ENCODE results near the gene CTNND2.
"Not testable (repeated sequence)": the region's sequence is repeated elsewhere in the genome, so short reads cannot be mapped to it uniquely, and the experiment has no call there.

CTNND2 gene

DNA sequence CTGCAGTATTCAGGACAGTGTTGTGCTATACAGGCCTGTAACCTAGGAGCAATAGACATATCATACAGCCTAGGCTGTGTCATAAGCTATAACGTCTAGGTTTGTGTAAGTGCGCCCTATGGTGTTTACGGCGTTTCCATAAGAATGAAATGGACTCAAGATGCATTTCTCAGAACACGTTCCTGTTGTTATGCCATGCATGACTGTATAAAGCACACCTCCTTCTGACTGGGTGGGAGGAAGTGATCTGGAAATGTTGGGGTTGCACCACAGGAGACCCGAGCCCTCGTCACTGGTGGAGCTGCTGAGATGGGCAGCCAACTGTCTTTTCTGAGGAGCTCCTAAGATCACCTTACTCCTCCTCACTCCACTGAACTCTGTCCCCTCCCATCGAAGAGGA is 751.9 kb downstream of the CTNND2 start:
- DNase-seq: no peak

DNA sequence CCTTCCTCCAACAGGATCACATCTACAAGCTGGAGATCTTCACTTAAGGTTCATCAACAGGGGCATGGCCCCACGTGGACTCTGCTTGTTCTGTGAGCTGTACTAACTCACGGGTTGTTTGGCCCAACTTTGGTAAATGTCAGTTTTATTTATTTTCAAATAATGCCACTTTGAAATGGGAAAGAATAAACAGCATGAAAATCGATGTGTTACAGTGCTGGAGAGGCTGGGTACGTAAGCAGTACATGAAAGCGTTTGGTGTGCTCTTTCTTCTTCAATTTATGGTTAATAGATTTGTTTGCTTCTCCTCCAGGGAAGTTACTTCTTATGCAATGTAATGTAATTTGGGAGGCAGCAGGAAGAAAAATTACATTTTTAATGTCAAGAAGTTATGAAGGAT is 753.3 kb downstream of the CTNND2 start:
- no peak for DNase-seq

DNA sequence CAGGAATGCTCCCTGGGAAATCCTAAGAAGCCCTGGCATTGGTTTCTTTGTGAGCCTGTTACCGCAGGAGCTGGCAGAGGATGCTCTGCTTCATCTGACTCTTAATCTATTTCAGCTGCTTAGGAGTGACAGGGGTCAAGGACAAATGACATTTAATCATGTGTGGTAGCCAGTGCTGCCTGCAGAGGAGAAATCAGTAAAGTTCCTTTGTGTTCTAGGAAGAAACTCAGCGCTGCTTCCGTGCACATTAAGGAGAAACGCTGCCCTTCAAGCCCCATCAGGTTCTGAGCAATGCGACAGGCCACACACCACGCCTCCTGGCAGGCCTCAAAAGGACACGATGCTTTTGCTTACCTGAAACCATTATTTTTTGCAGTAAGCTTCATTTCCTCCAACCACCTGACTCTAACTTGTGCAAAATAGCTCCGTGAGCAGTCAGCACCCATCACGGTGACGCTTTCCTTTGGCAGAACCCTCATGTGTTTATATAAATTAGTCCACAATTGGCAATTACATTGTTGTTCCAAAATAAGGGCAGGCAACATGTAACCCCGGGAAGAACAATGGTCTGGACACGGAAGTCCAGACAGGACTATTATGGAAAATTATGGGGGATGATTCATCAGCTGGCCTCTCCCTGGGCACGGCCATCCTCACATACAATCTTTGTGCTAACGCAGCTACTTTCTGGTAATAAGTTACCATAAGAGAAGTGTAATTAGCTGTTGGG is 755.3 kb downstream of the CTNND2 start:
- no peak for DNase-seq

DNA sequence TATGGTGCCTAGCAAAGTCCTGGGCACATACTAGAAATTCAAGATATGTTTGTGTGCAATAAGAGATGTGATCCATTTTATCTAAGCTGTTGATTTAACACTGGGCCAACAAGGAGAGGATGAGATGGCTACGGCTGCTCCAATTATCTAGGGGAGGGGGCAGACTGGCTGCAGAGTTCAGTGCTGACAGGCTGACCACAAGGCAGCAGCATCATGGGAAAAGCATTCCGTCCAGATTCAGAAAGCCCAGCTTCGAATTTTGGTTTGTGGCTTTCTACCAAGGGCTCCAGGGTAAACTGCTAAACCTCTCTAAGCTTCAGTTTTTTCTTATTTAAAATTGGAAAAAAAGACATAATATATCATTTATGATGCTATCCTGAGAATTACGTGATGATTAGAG is 758.1 kb downstream of the CTNND2 start:
- DNase-seq: no peak

DNA sequence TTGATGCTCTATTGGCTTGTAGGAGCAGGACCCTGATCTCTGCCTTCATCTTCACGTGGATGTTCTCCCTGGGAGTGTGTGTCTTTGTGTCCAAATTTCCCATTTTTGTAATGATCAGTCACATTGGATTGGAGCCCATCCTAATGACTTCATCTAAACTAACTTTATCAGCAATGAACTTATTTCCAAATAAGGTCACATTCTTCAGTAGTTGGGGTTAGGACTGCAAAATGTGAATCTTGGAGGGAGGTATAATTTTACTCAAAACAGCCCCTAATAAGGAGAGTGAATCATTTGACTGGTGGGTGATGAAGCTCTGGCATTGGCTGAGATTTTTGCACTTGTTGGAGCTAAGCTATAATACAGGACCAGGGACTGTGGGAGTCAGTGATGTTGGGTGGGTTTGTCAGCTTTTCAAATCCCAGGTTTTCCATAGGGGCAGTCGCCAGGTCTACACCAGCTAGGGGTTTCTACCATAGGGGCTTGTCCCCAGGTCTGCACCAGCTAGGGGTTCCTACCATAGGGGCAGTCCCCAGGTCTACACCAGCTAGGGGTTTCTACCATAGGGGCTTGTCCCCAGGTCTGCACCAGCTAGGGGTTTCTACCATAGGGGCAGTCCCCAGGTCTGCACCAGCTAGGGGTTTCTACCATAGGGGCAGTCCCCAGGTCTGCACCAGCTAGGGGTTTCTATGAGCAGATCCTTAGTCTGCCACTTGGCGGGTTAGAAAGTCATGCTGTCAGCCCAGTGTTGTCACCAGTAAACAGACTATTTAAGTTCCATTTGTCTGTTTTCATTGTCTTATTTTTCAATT is 760.6 kb downstream of the CTNND2 start:
- no peak for DNase-seq

DNA sequence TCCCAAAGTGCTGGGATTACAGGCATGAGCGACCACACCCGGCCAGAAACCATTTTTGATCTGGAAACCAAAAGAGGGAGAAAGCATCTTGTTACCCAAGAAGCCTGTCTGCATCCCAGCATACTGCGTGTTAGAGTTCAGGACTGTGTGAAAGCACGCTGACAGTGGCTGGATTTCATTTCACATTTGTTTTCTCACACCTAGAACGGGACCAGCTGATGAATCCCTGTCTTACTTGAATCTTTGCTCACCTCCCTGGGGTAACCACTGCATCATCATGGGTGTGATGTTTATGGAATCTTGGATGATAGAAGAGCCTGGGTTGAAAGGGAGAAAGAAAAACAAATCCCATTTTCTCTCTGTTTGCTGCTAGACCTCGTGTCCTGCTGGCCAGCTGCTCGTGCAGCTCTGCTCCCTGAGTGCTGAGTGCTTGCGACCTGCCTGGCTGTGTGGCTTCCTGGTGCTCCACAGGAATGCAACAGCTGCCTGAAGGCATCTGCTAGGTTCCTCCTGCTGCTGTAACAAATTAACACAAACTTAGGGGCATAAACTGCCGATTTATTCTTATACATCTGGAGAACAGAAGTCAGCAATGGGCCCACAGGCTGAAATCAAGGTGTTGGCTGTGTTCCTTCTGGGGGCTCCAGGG is 764.9 kb downstream of the CTNND2 start:
- no peak for DNase-seq

DNA sequence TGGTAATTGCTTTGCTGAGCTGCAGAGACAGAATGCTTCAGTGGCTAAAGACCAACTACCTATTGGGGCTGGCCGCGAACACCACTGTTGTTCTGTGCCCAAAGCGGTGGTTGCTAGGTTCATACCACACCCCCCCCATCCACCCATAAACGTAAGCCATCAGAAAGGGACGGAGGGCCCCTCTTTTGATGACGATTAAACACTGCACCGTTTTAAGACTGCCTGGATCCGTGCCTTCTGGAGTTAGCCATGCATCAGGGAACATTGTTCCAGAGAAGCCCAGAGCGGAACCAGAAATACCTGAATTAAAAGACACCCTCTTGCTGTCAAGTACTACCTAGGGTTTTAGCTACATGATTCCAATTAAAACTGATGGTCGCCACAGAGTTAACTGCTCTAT is 774.1 kb downstream of the CTNND2 start:
- DNase-seq: no peak

DNA sequence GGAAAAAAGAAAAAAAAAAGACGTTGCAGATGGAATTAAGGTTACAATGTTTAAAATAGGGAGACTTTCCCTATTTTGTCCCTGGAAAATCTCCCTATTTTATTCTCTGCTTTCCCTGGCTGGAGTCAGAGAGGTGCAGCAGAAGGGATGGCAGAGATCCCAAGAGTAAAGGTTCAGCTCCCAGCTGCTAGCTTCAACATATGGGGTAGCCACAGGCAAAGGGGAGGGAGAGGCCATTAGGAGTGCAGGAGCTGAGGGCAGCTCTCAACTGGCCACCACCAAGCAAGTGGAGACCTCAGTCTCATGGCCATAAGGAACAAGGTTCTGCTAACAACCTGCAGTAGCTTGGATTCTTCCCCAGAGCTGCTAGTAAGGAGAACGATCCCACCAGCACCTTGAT is 776.2 kb downstream of the CTNND2 start:
- DNase-seq: no peak

DNA sequence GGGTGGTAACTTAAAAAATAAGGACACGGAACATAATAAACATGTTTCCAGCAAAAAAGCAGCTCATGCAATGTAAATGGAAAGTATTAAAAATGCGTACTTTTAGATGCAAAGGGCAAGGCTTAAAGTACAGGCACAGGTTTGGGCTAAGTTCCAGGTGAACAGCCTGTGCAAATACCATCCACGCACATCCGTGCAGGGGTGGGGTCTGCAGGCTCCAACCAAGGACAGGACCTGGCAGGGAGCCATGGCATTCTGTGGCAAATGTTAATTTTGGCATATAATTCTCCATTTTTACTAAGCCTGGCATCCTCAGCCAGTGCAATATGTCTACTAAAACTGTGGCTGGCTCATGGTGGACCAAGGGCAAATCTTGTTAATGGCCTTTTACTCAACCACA is 777.4 kb downstream of the CTNND2 start:
- DNase-seq: no peak

DNA sequence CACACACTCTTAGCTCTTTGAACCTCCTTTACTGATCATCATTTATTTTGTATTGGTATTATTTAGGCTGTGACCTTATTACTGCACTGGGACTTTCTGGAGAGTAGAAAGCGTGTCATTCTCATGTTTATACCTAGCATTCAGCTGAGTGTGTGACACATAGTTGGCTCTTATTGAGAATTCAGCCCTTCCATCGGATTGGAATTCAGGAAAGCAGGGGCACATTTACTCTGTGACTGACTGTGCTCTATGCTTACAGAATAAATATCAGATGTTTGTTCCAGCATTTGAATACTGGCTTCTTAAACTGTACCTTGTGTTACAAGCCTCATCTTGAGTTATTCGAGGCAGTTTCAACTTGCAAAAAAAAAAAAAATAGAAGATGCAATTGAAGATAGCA is 782.4 kb downstream of the CTNND2 start:
- DNase-seq: no peak

DNA sequence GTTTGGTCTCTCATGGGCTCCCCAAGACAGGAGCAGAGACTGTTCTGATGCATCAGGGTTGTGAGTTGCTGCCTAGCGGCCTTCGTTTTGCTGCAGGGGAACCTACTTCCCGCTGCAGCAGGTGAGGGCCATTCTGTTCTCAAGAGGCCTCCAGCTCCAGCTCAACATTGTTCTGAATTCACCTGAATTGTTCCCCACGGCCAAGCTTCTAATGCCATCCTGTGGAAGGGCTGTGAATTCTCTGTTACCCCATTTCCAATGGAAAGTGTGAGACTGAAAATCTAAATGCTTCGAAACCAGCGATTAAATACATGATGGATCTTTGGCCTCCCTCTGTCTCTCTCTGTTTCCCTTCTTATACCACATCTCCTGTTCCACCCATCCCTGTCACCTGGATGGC is 794.1 kb downstream of the CTNND2 start:
- DNase-seq: no peak

DNA sequence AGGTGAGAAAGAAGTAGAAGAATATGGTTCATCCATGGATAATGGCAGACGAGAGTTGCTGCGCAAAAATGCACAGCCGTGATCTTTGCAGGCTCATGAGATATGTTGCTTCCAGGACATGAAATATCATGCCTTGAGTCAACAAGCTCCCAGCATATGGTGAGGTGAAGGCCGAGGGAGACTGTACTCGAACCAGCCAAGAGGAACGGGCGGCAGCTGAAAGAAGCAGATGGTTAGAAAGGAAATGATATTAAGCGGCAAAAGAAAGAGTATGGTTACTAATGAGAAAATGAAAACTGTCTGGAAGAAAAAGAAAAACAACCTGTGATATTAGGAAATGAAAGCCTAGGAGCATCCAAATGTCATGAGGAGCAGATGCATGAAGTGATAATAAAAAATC is 798.5 kb downstream of the CTNND2 start:
- DNase-seq: no peak

DNA sequence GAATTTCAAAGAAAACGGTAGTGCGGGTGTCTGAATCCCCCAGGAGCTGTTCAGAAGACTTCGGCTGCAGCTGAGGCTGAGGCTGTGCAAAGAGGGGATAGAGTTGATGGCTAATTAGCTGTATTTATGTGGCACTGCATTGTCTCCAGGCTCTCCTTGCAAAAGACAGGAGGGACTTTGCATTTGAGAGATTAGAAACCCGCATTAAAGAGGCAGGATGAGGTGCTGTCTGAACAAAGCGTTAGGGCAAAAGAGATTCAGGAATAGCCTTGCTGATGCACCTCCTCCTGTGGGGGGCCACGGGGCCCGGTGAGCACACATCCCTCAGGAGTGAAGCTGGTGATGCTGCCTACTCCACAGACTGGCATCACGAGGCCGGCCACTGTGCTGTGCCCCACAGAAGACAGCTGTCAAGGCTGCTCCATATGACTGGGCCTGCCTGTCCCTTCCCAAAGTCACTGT is 799.6 kb downstream of the CTNND2 start:
- no peak for DNase-seq

DNA sequence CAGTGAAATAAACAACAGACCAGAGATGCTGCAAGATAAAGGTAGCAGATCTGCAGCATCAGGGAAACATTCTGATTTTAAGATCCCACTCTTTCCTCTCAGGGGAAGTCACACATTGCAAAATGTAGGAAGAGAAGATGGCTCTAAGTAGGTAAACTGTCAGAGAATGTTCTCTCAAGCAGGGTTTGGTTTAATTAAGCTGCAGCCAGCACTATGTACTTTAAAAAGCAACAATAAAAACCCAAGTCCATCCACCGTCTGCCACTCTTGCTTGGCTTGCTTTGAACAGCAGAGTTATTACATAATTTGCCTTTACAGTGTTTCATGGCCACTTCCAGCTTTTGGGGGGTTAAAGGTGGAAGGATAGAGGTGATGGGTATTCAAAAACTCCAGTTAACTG is 800.0 kb downstream of the CTNND2 start:
- no peak for DNase-seq

DNA sequence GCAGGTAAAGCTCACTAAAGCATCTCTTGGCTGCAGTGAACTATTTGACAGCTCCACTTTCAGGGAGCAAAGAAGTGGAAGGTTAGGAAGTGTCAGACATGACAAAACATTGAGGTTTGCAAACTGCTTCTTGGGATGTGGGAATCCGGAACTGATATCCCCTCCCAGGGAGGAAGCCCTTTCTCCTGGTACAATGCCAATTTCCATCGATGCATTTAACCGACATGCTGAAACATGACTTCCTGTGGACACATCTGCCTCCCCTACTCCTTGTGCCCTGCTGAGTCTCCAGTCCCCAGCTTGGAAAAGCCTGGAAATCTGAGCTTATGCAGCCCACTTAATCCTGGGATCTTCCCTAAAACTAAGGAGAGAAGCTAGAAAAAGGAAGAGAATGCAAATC is 820.1 kb downstream of the CTNND2 start:
- no peak for DNase-seq

DNA sequence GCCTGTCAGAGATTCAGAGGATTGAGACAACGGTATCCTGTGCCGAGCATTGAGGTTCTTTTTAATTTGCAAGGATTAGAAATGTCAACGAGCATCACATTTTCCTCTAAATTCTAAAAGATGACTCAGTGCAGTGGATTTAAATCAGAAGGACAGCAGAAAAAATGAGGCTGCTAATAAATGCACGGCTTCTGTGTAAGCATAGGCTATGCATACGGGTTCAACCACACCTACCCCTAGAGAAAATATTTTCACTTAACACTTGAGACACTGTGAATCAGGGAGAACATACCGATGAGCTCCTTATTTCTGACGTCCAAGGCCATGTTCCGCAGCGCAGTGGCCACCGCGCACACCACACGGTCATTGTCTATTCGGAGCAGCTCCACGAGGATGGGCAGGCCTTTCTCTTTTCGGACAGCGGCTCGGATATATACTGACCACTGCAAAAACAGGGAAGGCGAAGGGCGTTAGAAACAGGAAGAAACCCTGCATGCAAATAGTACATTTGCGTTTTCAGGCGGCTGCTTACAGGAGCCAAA is 821.8 kb downstream of the CTNND2 start:
- no peak for DNase-seq

DNA sequence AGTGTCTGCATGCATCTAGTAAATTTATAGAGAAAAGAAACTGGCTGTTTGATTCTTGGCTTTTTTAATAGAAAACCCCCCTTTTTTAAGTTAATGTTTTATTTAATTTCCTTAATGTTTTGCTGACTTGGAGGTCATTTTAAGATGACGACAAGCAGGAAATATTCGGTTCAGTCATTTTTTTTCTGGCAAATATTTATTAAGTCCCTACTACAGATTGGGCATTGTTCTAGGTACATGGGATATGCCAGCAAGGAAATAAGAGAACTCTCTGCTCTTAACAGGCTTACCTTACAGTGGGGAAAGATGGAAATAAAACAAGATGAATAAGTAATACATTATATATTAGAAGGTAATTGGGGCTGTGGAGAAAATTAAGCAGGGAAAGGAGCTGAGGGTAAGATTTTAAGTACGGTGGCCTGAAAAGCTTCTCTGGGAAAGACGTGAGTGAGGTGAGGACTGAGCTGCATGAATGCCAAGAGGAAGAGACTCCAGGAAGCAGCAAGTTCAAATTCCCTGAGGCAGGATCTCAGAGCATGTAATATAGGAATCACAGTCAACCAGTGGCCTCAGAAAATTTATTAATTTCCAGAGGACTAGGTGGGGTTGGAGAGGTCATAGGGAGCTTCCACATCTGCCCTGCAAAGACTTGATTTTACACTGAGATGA is 827.2 kb downstream of the CTNND2 start:
- no peak for DNase-seq

DNA sequence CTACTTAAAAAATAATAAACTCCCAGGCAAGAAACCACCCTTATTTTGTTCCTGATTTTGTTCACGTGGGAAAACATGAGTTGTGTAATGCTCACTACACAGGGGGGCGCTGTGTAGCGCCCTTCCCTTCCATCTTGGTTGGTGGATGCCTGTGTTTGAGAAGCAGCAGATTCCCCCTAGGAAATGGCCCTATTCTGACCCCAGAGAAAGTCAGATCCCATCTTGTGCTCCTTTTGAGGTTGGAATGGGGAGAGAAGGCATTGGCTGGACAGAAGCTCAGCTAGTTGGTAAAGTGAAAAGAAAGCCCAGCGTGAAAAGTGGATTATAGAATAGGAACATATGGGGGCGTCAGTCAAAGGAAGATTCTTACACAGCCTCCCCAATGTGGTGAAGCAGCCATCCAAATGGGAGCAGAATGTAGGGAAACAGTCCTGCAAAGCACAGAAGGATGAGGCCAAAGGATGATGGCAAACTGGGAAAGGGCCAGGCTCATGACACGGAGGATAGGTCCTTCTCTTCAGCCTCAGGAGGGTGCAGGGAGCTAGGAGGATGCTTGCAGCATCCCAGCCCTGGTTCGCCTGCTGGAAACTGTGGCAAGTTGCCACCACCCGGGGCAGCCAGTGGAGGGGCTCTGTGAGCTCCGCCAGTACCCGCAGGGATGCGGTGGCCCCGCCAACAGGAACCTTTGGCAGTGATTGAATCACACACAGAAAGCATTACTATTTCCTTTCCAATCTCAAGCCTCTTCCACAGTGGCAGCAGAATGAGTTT is 829.0 kb downstream of the CTNND2 start:
- DNase-seq: no peak

DNA sequence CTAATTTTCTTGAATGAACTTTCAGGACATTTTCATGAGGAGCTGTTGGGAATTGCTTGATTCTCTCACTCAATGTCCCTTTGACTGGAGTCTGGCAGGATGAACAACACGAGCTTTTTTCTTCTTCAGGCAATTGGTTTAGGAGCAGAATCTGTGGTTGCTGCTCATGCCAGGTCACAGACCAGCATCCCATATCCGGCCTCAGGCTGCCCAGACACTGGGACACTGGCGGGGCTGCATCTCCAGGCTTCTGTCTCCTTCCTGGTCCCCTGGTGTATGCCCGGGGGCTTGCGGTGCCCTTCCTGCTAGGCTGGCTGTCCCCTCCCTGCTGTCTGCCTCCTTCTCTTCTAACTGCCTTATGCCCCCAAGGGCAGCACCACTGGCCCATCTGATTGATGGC is 831.7 kb downstream of the CTNND2 start:
- DNase-seq: no peak

DNA sequence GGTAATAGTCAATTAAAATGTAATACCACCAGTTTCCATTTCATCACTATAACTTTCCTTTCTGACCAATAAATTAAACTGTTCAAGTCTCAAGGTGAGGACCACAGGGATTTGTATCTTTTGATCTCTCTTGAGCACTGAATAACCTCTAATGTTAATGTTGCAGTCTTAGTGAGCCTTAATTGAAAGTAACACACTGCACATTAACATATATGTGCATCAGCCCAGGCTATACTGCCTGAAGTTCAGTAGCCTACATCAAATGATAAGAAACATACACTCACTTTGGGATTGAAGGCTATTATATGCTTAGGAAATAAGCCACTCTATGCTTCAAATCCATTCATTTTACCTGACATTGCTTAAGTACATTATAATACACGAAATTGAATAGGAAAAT is 832.2 kb downstream of the CTNND2 start:
- no peak for DNase-seq

DNA sequence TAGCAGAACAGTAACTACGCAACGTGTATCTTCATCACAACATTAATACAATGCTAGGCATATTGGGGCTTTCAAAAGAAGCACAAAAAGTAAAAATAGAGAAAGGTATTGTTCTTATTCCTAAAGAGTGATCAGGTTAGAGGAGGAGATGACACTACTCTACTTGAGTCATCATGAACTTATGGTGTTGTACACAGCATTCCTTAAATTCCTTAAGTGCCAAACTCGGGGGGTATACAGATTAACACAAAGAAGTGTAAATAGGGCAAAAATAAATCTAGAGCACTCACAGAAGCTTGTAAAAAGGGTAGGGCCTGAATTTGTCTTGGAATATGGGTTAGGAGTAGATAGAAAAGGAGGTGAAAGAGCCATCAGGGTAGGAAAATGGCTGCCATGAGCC is 835.2 kb downstream of the CTNND2 start:
- DNase-seq: no peak

DNA sequence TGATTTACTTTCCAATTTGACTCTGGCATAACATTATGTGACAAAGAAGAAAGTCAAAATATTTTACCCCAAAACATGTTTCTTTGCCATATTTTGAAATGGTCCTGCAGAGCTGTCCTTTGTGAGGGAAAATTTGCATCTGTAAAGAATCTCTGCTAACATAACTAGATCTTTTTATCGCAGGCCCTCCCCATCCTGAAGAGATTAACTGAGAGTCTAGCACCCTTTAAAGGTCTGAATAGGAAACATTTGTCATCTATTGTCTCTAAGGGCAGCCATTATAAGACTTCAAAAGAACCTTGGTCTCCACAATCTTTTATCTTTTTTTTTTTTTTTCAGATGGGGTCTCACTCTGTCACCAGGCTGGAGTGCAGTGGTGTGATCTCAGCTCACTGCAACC is 838.5 kb downstream of the CTNND2 start:
- not testable (repeated sequence) for DNase-seq
